Pancreas (tissue), 10 donors: ENCODE data around the gene NFYC. TPM values are rescaled to one million over a fixed set of nuclear protein-coding genes. Genes with fewer than 3 reads are reported as not detected.

Experiments used
- ATAC-seq, 4 donors: fragments of 200-7000 bp; cut with Tn5 transposase; one replicate each; pipeline versions ENCODE4 v1.8.0 to v1.9.1; 2020; ENCODE audit warnings: mild to moderate bottlenecking in 4 of 4, moderate library complexity in 4 of 4
- DNase-seq, 6 donors: peaks; one replicate each; pipeline ENCODE4 v3.0.0-alpha.2; 2020
- FAIRE-seq: peaks from 2 replicates; lab custom pipeline; 2012; peaks lifted over from hg19 to GRCh38; lab: Jason Lieb, UNC
- H3K27ac ChIP-seq, 4 donors: fragments of 200-600 bp; sonication (generic); 1 replicate in 3 of 4; 2 replicates in 1 of 4; pipeline versions ENCODE4 v1.5.0 to v1.8.0; 2020
- H3K27me3 ChIP-seq, 4 donors: fragments of 200-600 bp; one replicate each; pipeline ENCODE4 v1.8.0; 2021
- H3K36me3 ChIP-seq, 3 donors: fragments of 200-600 bp; sonication (generic) in 1 of 3; one replicate each; pipeline versions ENCODE4 v1.5.0 to v1.8.0; 2020 to 2021
- H3K4me1 ChIP-seq, 3 donors: fragments of 200-600 bp; one replicate each; pipeline ENCODE4 v1.8.0; 2021
- H3K4me3 ChIP-seq, 4 donors: fragments of 200-600 bp; sonication (generic) in 2 of 4; one replicate each; pipeline versions ENCODE4 v1.5.0 to v1.8.0; 2020 to 2021
- H3K9me3 ChIP-seq, 4 donors: fragments of 200-600 bp; one replicate each; pipeline ENCODE4 v1.8.0; 2021
- CTCF ChIP-seq, 4 donors: fragments of 200-600 bp; sonication (generic) in 3 of 4; IDR thresholded peaks; one replicate each; pipeline versions ENCODE4 v1.5.0 to v1.8.0; 2021; ENCODE audit warnings: antibody characterized with exemption in 4 of 4
- WGBS, 2 donors: extraction: QIAGEN DNeasy Blood & Tissue Kit; methylation state at CpG; one replicate each; pipeline ENCODE4 v1.1.7; 2013; 5-methylcytosine and 5-hydroxymethylcytosine counted together
- intact Hi-C, 3 donors: fragments of 100-400 bp; cut with DNase I; formaldehyde crosslinking; loops; one replicate each; pipeline versions ENCODE4 v1.11.1 to v1.14.2; 2022
- polyA plus RNA-seq, 2 donors: library from polyadenylated mRNA; stranded (reverse); fragments of 200-250 nt; gene quantifications; one replicate each; pipeline ENCODE4 v1.2.3, GENCODE V29; 2013
- total RNA-seq, 6 donors: library from RNA; stranded (reverse); fragmentation: NEBNext Ultra II Directional in 4 of 6; extraction: Animal tissue kit (Norgen Biotek cat#: 25700) in 4 of 6; gene quantifications; one replicate each; pipeline versions ENCODE4 v1.2.1 to v1.2.4, GENCODE V29; 2021 to 2023
- donor health status: healthy with polysubstance abuse.
- donor health status: DM: no; HTN: no; CAD: no; lungs with moderate emphysema.
- donor health status: DM: no; HTN: no; CAD: no.
- donor health status: control.
- donor health status: control.
- donor health status: Bipolar disorder and iron deficiency.
- donor health status: DM: yes; HTN: yes; CAD: no.
- donor health status: DM: no; HTN: no; CAD: no.
- donor health status: DM: no; HTN: no; CAD: no.
- donor health status: DM: yes; HTN: yes; CAD: no.

The NFYC gene
- total and polyA plus RNA-seq, 8 donors, result 21.3 to 39.6 (median 28.2) TPM

- FAIRE-seq, result no peak
- intact Hi-C loops, result no loop called here
- no peak for ATAC-seq
- DNase-seq, result no peak
- TF ChIP-seq CTCF (IDR thresholded peaks at IDR 0.05), result no peak
- H3K36me3 ChIP-seq, result no peaks in the 10 kb centered on the region
- H3K9me3 ChIP-seq, result no peaks in the 10 kb centered on the region
- WGBS, 2 donors, result 18 to 27% methylated on average over 1 of the region's 1 CpG
- peaks cover 8 to 19% (median 16%) of the 10 kb centered on the region in 3 donors for H3K4me1 ChIP-seq
- H3K4me3 ChIP-seq, result no peak overlapping the region
- no peak overlapping the region for H3K27ac ChIP-seq
- no peaks in the 10 kb centered on the region for H3K27me3 ChIP-seq
Measured at GRCh38 chr1:40689737-40690136, 1.8 kb upstream of the NFYC start.

DNA sequence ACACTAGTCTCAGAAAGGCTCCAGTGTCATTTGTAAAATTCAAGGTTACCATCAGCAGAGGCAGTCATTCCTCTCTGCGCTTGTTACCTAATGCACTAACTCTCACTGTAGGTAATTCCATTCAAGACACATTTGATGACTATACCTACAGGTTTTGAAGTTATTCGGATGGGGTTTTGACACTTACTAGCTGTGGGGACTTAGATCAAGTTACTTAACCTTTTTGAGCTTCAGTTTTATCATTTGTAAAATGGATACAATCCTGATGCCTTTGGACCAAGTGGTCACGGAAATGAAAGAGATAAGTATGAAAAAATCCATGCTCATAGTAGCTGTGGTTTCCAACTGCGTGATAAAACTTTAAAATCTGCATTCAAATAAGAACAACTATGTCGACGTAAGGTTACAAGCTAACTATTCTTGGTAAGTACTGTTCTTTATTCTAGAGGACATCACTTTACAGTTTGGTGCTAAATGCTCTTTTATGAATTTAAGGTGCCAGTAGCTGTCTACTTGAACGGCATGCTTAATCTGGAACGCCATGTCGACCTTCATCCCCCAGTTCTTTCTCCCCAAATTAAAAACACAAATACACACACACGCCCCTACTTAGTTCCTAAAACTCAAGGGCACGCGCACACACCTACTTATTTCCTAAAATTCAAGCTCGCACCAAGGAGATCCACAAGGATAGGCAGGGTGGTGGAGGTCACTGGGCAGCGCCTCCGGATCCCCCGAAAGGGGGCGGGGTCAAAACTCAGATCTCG lies 550 bp upstream of the NFYC start:
- ATAC-seq (no peak), DNase-seq (no peak), FAIRE-seq (no peak)
- H3K4me1 ChIP-seq, result peaks cover 8 to 19% (median 16%) of the 10 kb centered on the region in 3 donors
- peak overlapping the region; percentile 98 to 99 (median 98) for H3K27ac ChIP-seq
- TF ChIP-seq CTCF (IDR thresholded peaks at IDR 0.05), result no peak
- H3K36me3 ChIP-seq, result no peaks in the 10 kb centered on the region
- no peaks in the 10 kb centered on the region for H3K9me3 ChIP-seq
- intact Hi-C loops, result no loop called here
- WGBS, 2 donors, result 10 to 12% methylated on average over 18 of the region's 18 CpGs
- H3K27me3 ChIP-seq, result no peaks in the 10 kb centered on the region
- H3K4me3 ChIP-seq, result peak overlapping the region; percentile 66 to 93 (median 82)

DNA sequence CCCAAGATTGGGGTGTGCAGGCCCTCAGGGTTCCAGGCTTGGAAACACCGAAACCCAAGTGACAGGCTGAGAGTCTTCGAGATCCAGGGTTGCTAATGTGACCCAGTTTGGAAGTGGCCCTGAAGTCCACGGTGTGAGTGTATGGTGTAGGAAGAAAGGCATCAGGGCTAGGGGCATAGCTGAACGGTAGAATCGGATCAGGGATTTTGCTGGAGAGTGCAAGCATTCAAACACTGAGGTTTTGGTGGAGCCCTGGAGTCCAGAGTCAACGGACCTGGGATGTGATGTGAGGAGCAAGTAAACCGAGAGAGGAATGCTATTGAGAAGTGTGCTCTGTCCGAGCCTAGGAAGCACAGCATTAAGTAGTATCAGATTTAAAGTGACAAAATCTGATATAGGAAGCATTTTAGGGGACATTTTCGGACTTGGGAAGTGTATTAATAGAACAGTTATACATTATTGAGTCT lies 958 bp downstream of the NFYC start:
- H3K36me3 ChIP-seq, result no peaks in the 10 kb centered on the region
- 1 to 2% methylated on average over 9 of the region's 9 CpGs for WGBS, 2 donors
- H3K9me3 ChIP-seq, result no peaks in the 10 kb centered on the region
- intact Hi-C loops, result no loop called here
- peak overlapping the region; percentile 98 to 99 (median 98) for H3K27ac ChIP-seq
- DNase-seq, result no peak
- TF ChIP-seq CTCF (IDR thresholded peaks at IDR 0.05), result no peak
- peak overlapping the region; percentile 66 to 93 (median 82) for H3K4me3 ChIP-seq
- no peak for FAIRE-seq
- H3K4me1 ChIP-seq, result peaks cover 23 to 30% (median 25%) of the 10 kb centered on the region in 3 donors
- H3K27me3 ChIP-seq, result no peaks in the 10 kb centered on the region
- ATAC-seq, result peak; percentile 14 to 25 (median 16)

DNA sequence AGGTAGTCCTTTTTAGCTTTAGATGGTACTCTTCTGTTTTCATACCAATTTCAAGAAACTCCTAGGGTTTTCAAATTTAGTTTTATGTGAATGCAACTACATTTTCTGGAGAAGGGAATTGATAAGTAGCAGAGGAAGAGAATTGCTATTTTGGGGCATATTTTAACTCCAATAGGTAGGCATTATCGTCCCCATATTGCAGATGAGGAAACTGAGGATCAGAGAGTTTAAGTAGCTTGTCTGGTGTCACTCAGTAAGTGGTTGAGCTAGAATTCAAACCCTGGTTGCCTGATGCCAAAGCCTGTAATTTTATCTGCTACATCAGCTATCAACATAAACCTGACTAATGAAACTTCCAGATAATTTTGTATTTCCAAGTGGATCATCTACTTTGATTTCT lies 1.9 kb downstream of the NFYC start:
- H3K4me3 ChIP-seq, result peak overlapping the region in 1 of 4 donors; percentile 87
- ATAC-seq (no peak), DNase-seq (no peak), FAIRE-seq (no peak)
- 55 to 68% methylated on average over 1 of the region's 1 CpG for WGBS, 2 donors
- intact Hi-C loops, result no loop called here
- H3K27ac ChIP-seq, result peak overlapping the region in 2 of 4 donors; percentile 98 to 99
- no peaks in the 10 kb centered on the region for H3K36me3 ChIP-seq
- H3K9me3 ChIP-seq, result no peaks in the 10 kb centered on the region
- H3K4me1 ChIP-seq, result peaks cover 23 to 30% (median 25%) of the 10 kb centered on the region in 3 donors
- H3K27me3 ChIP-seq, result no peaks in the 10 kb centered on the region
- TF ChIP-seq CTCF (IDR thresholded peaks at IDR 0.05), result no peak

DNA sequence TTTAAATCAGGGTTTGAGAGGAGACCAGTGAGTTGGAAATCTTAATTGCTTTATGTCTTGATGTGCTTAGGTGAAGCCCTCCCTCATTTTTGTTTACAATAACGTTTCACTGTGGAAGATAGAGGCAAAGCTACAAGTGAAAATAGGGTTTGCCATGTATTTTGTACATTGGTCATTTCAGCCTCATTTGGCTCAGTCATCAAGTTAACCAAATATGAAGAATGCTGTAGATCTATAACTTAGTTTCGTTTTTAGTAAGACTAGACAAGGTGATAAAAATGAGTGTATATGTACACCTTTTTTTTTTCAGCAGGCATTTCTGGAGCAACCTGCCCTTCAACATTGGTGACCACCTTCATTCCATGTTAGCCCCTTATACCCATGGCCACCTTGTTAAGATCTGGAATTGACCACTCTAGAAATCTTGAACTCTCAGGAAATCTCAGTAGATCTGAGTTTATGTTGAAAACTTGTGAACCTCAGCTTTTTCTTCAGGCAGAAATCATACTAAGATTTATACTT lies 2.9 kb downstream of the NFYC start:
- intact Hi-C loops, result no loop called here
- Histone ChIP-seq H3K27me3 (no peaks in the 10 kb centered on the region), H3K27ac (no peak overlapping the region), H3K4me1 (peaks cover 23 to 30% (median 25%) of the 10 kb centered on the region in 3 donors), H3K9me3 (no peaks in the 10 kb centered on the region), H3K4me3 (no peak overlapping the region), H3K36me3 (no peaks in the 10 kb centered on the region)
- 19 to 22% methylated on average over 2 of the region's 2 CpGs for WGBS, 2 donors
- TF ChIP-seq CTCF (IDR thresholded peaks at IDR 0.05), result no peak
- ATAC-seq (no peak), DNase-seq (no peak), FAIRE-seq (no peak)
